ENCODE data around the gene SPACA6.

GRCh38 chr19:51680474-51680873 lies 12.7 kb upstream of the SPACA6 start:
- TF ChIP-seq POLR2A (IDR thresholded peaks at IDR 0.05) (no peak), CTCF (IDR thresholded peaks at IDR 0.05) (no peak)
